D721Med (cell line): ENCODE data around the gene SEC14L3.

Source experiments
- DNase-seq: peaks from one replicate; pipeline ENCODE4 v3.0.0; 2011; ENCODE audit warnings: low spot score; ENCODE audit not compliant: insufficient read length
- FAIRE-seq: peaks from 2 replicates; lab custom pipeline; 2011; peaks lifted over from hg19 to GRCh38; lab: Jason Lieb, UNC
- TF ChIP-seq, protein P1 (sequence below): IDR thresholded peaks from 2 replicates; pipeline ENCODE4 v1.5.1; 2012; ENCODE audit warnings: mild to moderate bottlenecking, control low read depth; ENCODE audit not compliant: insufficient read depth; ENCODE audit errors: missing control alignments

SEC14L3 gene

DNA sequence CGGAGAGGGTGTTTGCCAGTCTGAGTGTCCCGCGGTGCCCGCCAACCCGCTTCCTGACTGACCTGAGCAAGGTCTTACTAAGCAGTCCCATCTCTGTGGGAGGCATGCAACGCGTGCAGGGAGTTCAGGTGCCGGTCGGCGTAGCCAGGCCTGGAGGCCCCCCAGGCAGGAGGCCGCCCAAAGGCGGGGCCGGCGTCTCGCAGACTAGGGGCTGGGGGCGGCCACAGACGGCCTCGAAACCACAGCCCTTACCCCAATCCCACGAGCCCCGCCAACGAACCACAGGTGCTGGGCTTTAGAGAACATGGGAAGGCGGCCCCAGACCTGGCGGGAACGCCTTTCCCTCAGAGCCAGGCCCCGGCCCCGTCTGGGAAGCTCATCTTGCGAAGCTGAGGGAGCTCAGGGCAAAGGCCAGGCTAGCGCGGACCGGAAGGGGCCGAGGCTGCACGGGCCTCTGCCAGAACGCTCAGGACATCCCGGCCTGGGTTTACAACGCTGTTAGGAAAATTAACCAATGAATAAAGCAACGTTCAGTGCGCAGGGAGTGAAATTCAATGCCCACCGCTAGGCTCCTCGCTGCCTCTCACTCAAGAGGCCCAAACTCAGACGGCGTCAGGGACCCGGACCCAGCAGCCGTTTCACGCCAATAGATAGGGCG is 48.4 kb downstream of the SEC14L3 start:
- TF ChIP-seq, protein P1, sequence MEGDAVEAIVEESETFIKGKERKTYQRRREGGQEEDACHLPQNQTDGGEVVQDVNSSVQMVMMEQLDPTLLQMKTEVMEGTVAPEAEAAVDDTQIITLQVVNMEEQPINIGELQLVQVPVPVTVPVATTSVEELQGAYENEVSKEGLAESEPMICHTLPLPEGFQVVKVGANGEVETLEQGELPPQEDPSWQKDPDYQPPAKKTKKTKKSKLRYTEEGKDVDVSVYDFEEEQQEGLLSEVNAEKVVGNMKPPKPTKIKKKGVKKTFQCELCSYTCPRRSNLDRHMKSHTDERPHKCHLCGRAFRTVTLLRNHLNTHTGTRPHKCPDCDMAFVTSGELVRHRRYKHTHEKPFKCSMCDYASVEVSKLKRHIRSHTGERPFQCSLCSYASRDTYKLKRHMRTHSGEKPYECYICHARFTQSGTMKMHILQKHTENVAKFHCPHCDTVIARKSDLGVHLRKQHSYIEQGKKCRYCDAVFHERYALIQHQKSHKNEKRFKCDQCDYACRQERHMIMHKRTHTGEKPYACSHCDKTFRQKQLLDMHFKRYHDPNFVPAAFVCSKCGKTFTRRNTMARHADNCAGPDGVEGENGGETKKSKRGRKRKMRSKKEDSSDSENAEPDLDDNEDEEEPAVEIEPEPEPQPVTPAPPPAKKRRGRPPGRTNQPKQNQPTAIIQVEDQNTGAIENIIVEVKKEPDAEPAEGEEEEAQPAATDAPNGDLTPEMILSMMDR, result no peak
- no peak for FAIRE-seq
- DNase-seq, result no peak

DNA sequence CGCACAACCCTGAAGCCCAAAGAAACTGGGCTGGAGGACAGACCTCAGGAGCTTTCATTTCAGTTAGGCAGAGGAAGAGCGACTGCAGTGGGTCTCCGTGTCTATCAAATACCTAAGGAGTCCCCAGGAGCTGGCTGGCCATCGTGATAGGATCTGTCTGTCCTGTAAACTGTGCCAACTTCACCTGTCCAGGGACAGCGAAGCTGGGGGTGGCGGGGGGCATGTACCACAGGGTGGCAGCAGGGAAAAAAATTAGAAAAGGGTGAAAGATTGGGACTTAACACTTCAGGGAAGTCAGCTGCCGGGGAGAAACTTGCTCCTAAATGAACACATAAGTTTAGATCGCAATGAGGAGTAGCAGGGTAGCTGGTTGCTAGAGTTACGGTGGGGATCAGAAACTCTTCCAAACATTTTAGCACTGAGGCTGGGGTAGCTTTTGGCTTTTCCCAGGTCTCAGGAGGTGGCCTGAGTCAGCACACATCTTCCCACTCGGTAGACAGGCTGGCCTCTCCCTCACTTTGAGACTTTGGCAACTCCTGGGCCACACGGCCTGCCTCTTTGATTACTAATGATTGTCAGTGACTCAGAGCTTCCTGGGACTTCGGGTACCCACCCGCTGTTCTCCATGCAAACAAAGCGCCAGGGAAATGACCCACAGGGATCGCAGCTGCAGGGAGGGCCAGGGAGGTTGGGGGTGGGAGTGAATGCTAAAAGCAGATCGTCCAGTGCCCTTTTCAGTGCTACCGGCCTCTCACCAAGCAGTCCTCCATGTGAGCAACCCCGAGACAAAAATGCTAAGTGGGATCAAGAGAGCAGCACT is 49.1 kb downstream of the SEC14L3 start:
- no peak for FAIRE-seq
- TF ChIP-seq, protein P1, result no peak
- DNase-seq, result no peak

DNA sequence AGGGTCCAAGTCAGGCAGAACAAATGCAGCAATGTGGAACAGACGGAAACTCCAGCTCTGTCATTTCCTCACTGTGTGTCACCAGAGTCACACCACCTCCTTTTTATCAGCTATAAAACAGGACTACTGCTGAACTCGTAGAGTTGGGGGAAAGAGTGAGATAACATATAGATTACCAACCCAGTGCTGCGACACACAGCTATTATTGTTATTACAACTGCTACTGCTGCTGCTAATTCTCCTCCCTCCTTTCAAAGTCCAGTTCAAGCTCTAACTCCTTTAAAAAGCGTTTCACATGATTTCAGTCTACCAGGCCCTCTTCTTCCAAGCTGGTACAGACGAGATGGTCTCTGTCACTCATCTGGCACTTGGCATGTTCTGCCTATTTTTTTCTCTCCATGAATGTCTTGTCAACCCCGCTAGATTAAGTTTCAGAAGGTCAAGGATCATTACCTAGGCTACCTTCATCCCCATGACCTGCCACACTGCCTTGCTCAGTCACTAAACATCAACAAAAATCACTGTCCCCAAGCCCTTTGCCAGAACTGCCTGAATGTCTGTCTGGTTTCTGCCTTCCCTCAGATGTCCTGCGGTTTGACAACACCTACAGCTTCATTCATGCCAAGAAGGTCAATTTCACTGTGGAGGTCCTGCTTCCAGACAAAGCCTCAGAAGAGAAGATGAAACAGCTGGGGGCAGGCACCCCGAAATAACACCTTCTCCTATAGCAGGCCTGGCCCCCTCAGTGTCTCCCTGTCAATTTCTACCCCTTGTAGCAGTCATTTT is 49.9 kb downstream of the SEC14L3 start:
- DNase-seq (no peak), FAIRE-seq (no peak)

DNA sequence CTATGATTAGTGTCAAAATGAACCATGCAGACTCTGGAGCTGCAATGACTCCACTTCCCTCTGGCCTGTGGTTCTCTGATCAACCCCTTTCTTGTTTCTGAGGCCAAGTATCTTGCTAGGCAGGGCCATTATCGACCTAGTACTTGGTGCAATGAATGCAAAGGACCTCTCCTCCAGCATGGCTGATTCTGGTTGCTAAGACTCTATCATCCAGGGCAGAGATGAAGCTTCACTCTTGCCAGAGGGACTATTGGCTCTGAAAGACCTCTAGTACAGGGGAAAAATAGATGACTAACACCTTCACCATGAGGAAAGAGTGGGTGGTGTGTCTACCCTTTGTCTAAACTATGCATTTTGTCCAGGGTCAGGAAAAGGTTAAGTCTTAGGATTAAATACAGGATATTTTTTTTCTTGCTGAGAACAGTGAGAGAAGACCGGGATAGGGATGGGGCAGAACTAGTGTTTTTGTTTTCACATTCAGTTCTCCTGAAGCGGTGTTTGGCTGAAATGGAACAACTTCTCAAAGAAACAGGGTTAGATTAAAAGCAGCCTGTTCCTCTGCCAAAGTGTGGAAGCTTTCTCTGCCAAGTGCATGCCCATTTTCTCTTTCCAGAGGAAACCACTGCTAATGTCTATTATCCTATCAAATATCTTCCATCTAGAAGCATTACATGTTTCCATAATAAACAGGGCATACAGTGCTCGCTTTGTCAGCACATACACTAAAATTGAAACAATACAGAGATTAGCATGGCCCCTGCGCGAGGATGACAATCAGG is 51.3 kb downstream of the SEC14L3 start:
- TF ChIP-seq, protein P1, result no peak
- FAIRE-seq, result no peak
- no peak for DNase-seq

More for the DNA sequence above, 49.9 kb downstream of the SEC14L3 start:
- TF ChIP-seq, protein P1, result no peak

DNA sequence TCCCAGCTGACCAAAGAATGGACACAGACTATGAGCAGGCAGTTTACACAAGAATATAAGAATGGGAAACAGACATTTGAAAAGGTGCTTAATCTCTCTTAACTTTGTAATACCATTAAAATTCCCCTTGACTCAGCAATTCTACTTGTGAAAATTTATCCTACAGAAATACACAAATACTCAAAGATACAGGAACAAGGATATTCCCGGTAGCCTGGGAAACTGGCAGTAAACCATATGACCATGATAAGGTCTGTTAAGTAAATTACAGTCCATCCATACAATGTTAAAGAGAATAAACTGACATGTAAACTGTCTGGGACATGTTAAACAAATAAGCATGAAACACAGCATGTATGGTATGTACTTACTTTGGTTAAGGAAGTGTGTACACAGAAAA is 55.0 kb downstream of the SEC14L3 start:
- DNase-seq (no peak), FAIRE-seq (no peak)
- TF ChIP-seq, protein P1, result no peak

DNA sequence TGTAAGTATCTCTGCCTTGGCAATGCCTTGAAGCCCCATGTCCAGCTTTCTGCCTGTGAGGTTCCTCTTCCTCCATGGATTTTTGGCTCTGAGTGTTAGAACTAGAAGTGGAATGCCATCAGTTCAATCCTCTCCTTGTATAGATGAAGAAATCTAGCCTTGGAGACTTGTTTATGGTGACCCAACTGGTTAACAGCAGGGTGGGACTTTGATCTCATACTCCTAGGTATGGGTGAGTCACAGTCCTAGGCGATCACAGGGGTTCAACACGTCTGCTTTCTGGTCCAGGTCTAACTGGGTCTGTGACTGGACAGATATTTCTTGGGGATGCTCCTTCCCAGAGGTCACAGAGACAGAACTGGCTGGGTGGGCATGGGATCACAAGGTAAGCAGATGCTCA is 55.4 kb downstream of the SEC14L3 start:
- FAIRE-seq (no peak), DNase-seq (no peak)
- TF ChIP-seq, protein P1, result no peak
